ENCODE results near the gene MUC3A. TPM values are rescaled to one million over a fixed set of nuclear protein-coding genes. Genes with fewer than 3 reads are reported as not detected.
A peak's percentile ranks its signal among the peaks of the same experiment; 100 is the strongest.

The MUC3A gene
- total RNA-seq, 2 experiments from 2014 or later = not detected

- ChIA-PET POLR2A (no interaction called here), CTCF (no interaction called here)
- Mint-ChIP-seq H3K27ac (no peak overlapping the region), H3K27me3 (peaks cover 15% of the 10 kb centered on the region), H3K9me3 (no peaks in the 10 kb centered on the region), H3K4me3 (no peak overlapping the region), H3K36me3 (ENCODE audit: low read depth) (no peaks in the 10 kb centered on the region), H3K4me1 (ENCODE audit: low read depth) (no peaks in the 10 kb centered on the region)
- ATAC-seq (ENCODE audit: poor library complexity) (no peak), DNase-seq (no peak)
- Histone ChIP-seq H3K27ac (ENCODE audit: low read depth in 1 of 2, low read length in 2 of 2) (no peak overlapping the region), H3K9me3 (ENCODE audit: control insufficient read depth in 1 of 2, insufficient read depth in 1 of 2, low read length in 2 of 2) (peaks cover 0 to 12% of the 10 kb centered on the region in 2 experiments), H3K27me3 (ENCODE audit: control insufficient read depth in 1 of 2, insufficient read depth in 2 of 2, low read length in 2 of 2) (peaks cover 45 to 48% of the 10 kb centered on the region in 2 experiments), H3K4me1 (ENCODE audit: insufficient read depth, low read length) (peaks cover 5% of the 10 kb centered on the region), H3K4me3 (ENCODE audit: low read length) (no peak overlapping the region), H3K36me3 (ENCODE audit: insufficient read depth, low read length) (no peaks in the 10 kb centered on the region)
- no peak for TF ChIP-seq CTCF (IDR thresholded peaks at IDR 0.05)
- intact Hi-C loops (cut with DNase I, micrococcal nuclease) = no loop called here
Measured at GRCh38 chr7:100952641-100953040, 3.3 kb downstream of the MUC3A start.

GRCh38 chr7:100957832-100958421 lies 8.6 kb downstream of the MUC3A start:
- H3K4me3 Mint-ChIP-seq = no peak overlapping the region

DNA sequence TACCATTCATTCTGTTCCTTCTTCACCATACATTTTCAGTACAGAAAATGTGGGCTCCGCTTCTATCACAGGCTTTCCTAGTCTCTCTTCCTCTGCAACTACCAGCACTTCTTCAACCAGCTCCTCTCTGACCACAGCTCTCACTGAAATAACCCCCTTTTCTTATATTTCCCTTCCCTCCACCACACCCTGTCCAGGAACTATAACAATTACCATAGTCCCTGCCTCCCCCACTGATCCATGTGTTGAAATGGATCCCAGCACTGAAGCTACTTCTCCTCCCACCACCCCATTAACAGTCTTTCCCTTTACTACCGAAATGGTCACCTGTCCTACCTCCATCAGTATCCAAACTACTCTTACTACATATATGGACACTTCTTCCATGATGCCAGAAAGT lies 10.6 kb downstream of the MUC3A start:
- H3K27me3 ChIP-seq (ENCODE audit: control insufficient read depth in 1 of 2, insufficient read depth in 2 of 2, low read length in 2 of 2) = peaks cover 30 to 36% of the 10 kb centered on the region in 2 experiments
- peaks cover 2% of the 10 kb centered on the region for H3K4me1 ChIP-seq (ENCODE audit: insufficient read depth, low read length)
- H3K27ac ChIP-seq (ENCODE audit: low read depth in 1 of 2, low read length in 2 of 2) = no peak overlapping the region
- peaks cover 21% of the 10 kb centered on the region for H3K27me3 Mint-ChIP-seq
- H3K9me3 Mint-ChIP-seq = no peaks in the 10 kb centered on the region
- H3K9me3 ChIP-seq (ENCODE audit: control insufficient read depth in 1 of 2, insufficient read depth in 1 of 2, low read length in 2 of 2) = peaks cover 0 to 5% of the 10 kb centered on the region in 2 experiments
- intact Hi-C loops (cut with DNase I, micrococcal nuclease) = no loop called here
- H3K4me1 Mint-ChIP-seq (ENCODE audit: low read depth) = no peaks in the 10 kb centered on the region
- no peak for DNase-seq
- POLR2A ChIA-PET = no interaction called here
- H3K36me3 Mint-ChIP-seq (ENCODE audit: low read depth) = no peaks in the 10 kb centered on the region
- no peak overlapping the region for H3K27ac Mint-ChIP-seq
- TF ChIP-seq CTCF (IDR thresholded peaks at IDR 0.05) = no peak
- no peak overlapping the region for H3K4me3 Mint-ChIP-seq
- H3K36me3 ChIP-seq (ENCODE audit: insufficient read depth, low read length) = no peaks in the 10 kb centered on the region
- no peak for ATAC-seq (ENCODE audit: poor library complexity)
- CTCF ChIA-PET = no interaction called here
- no peak overlapping the region for H3K4me3 ChIP-seq (ENCODE audit: low read length)

More at GRCh38 chr7:100957832-100958421, 8.6 kb downstream of the MUC3A start:
- ChIA-PET POLR2A (interaction anchor here (0.6 kb wide), 1 partner anchor 30 kb away, joined by 3 read pairs; no protein-coding TSS in a partner anchor), CTCF (interaction anchor here (0.9 to 1.1 kb wide), 2 partner anchors 8 to 101 kb away, joined by 3 to 7 read pairs; no protein-coding TSS in a partner anchor)
- H3K27me3 ChIP-seq (ENCODE audit: control insufficient read depth in 1 of 2, insufficient read depth in 2 of 2, low read length in 2 of 2) = peaks cover 20 to 26% of the 10 kb centered on the region in 2 experiments
- DNase-seq (peak in 1 of 14 experiments; percentile 20), ATAC-seq (ENCODE audit: poor library complexity) (no peak)
- TF ChIP-seq CTCF (IDR thresholded peaks at IDR 0.05) = no peak
- H3K4me1 ChIP-seq (ENCODE audit: insufficient read depth, low read length) = no peaks in the 10 kb centered on the region
- no peak overlapping the region for H3K27ac Mint-ChIP-seq
- no peaks in the 10 kb centered on the region for H3K36me3 Mint-ChIP-seq (ENCODE audit: low read depth)
- H3K27me3 Mint-ChIP-seq = peaks cover 3% of the 10 kb centered on the region
- H3K36me3 ChIP-seq (ENCODE audit: insufficient read depth, low read length) = no peaks in the 10 kb centered on the region
- no peaks in the 10 kb centered on the region for H3K4me1 Mint-ChIP-seq (ENCODE audit: low read depth)
- no peaks in the 10 kb centered on the region for H3K9me3 ChIP-seq (ENCODE audit: control insufficient read depth in 1 of 2, insufficient read depth in 1 of 2, low read length in 2 of 2)
- no peak overlapping the region for H3K4me3 ChIP-seq (ENCODE audit: low read length)
- H3K27ac ChIP-seq (ENCODE audit: low read depth in 1 of 2, low read length in 2 of 2) = no peak overlapping the region
- H3K9me3 Mint-ChIP-seq = no peaks in the 10 kb centered on the region
- intact Hi-C loops (cut with DNase I, micrococcal nuclease) = no loop called here
